ENCODE measurements around the gene ISG20L2.

The ISG20L2 gene

GRCh38 chr1:156705918-156706656, 22.5 kb downstream of the ISG20L2 start:
- TF ChIP-seq CTCF (IDR thresholded peaks at IDR 0.05; ENCODE audit: insufficient read depth, low read depth, low read length, missing control alignments): peak; percentile 72

GRCh38 chr1:156705321-156705917, 23.1 kb downstream of the ISG20L2 start, which contains the start of gene CRABP2:
Gene CRABP2, minus strand, starts transcription at chr1:156705583. Its CDS starts 137 bp downstream, at chr1:156705446.
- DNase-seq (ENCODE audit: low read depth): peak; percentile 41
- TF ChIP-seq CTCF (IDR thresholded peaks at IDR 0.05; ENCODE audit: insufficient read depth, low read depth, low read length, missing control alignments): no peak
- peak within 1 kb of the TSS; percentile 80 for H3K4me3 ChIP-seq (ENCODE audit: low read length)

More at GRCh38 chr1:156705918-156706656, 22.5 kb downstream of the ISG20L2 start:
- peak overlapping the region; percentile 80 for H3K4me3 ChIP-seq (ENCODE audit: low read length)
- peak; percentile 59 for DNase-seq (ENCODE audit: low read depth)

GRCh38 chr1:156704930-156705320, 23.6 kb downstream of the ISG20L2 start:
- peak; percentile 86 for DNase-seq (ENCODE audit: low read depth)

GRCh38 chr1:156704166-156704711, 24.3 kb downstream of the ISG20L2 start:
- DNase-seq (ENCODE audit: low read depth): no peak
- H3K4me3 ChIP-seq (ENCODE audit: low read length): peak overlapping the region; percentile 80
- no peak for TF ChIP-seq CTCF (IDR thresholded peaks at IDR 0.05; ENCODE audit: insufficient read depth, low read depth, low read length, missing control alignments)

More at GRCh38 chr1:156704930-156705320, 23.6 kb downstream of the ISG20L2 start:
- peak overlapping the region; percentile 80 for H3K4me3 ChIP-seq (ENCODE audit: low read length)
- TF ChIP-seq CTCF (IDR thresholded peaks at IDR 0.05; ENCODE audit: insufficient read depth, low read depth, low read length, missing control alignments): no peak

- DNase-seq (ENCODE audit: low read depth): no peak
- TF ChIP-seq CTCF (IDR thresholded peaks at IDR 0.05; ENCODE audit: insufficient read depth, low read depth, low read length, missing control alignments): no peak
- peak overlapping the region; percentile 80 for H3K4me3 ChIP-seq (ENCODE audit: low read length)
Measured at GRCh38 chr1:156703741-156704140, 24.8 kb downstream of the ISG20L2 start.

- TF ChIP-seq CTCF (IDR thresholded peaks at IDR 0.05; ENCODE audit: insufficient read depth, low read depth, low read length, missing control alignments): no peak
- peak overlapping the region; percentile 80 for H3K4me3 ChIP-seq (ENCODE audit: low read length)
- no peak for DNase-seq (ENCODE audit: low read depth)
Measured at GRCh38 chr1:156703336-156703735, 25.2 kb downstream of the ISG20L2 start.
